Measurements from ENCODE around the gene LRRK1.

LRRK1 gene

GRCh38 chr15:100968050-100968966, 49.2 kb downstream of the LRRK1 start:
- Histone ChIP-seq H3K27ac (ENCODE audit: low read length) (no peak overlapping the region), H3K9ac (ENCODE audit: low read depth, low read length) (no peak overlapping the region), H3K9me3 (ENCODE audit: insufficient read depth, low read depth, low read length) (peaks cover 3% of the 10 kb centered on the region; the same call in 1 of the 2 replicates), H3K4me3 (ENCODE audit: low read length) (no peak overlapping the region), H3K4me1 (ENCODE audit: insufficient read depth, low read length) (no peaks in the 10 kb centered on the region), H3K36me3 (ENCODE audit: insufficient read depth, low read depth, low read length) (no peaks in the 10 kb centered on the region), H3K27me3 (ENCODE audit: insufficient read depth, low read length) (peaks cover 26% of the 10 kb centered on the region)

- Histone ChIP-seq H3K27me3 (ENCODE audit: insufficient read depth, low read length) (peaks cover 69% of the 10 kb centered on the region), H3K4me1 (ENCODE audit: insufficient read depth, low read length) (peaks cover 16% of the 10 kb centered on the region), H3K27ac (ENCODE audit: low read length) (no peak overlapping the region), H3K9ac (ENCODE audit: low read depth, low read length) (no peak overlapping the region), H3K36me3 (ENCODE audit: insufficient read depth, low read depth, low read length) (no peaks in the 10 kb centered on the region), H3K9me3 (ENCODE audit: insufficient read depth, low read depth, low read length) (peaks cover 3% of the 10 kb centered on the region; the same call in 1 of the 2 replicates), H3K4me3 (ENCODE audit: low read length) (peak overlapping the region; percentile 60; the same call in 1 of the 2 replicates)
These were observed 53.8 kb downstream of the LRRK1 start for GRCh38 chr15:100972975-100973350.

- Histone ChIP-seq H3K9ac (ENCODE audit: low read depth, low read length) (no peak overlapping the region), H3K4me1 (ENCODE audit: insufficient read depth, low read length) (peaks cover 16% of the 10 kb centered on the region), H3K4me3 (ENCODE audit: low read length) (peak overlapping the region; percentile 60; the same call in 1 of the 2 replicates), H3K36me3 (ENCODE audit: insufficient read depth, low read depth, low read length) (no peaks in the 10 kb centered on the region), H3K27ac (ENCODE audit: low read length) (no peak overlapping the region), H3K27me3 (ENCODE audit: insufficient read depth, low read length) (peaks cover 73% of the 10 kb centered on the region), H3K9me3 (ENCODE audit: insufficient read depth, low read depth, low read length) (peaks cover 3% of the 10 kb centered on the region; the same call in 1 of the 2 replicates)
These were observed 54.4 kb downstream of the LRRK1 start for GRCh38 chr15:100973351-100974111.

- Histone ChIP-seq H3K9ac (ENCODE audit: low read depth, low read length) (no peak overlapping the region), H3K4me1 (ENCODE audit: insufficient read depth, low read length) (peaks cover 16% of the 10 kb centered on the region), H3K27me3 (ENCODE audit: insufficient read depth, low read length) (peaks cover 73% of the 10 kb centered on the region), H3K9me3 (ENCODE audit: insufficient read depth, low read depth, low read length) (peaks cover 3% of the 10 kb centered on the region), H3K36me3 (ENCODE audit: insufficient read depth, low read depth, low read length) (no peaks in the 10 kb centered on the region), H3K27ac (ENCODE audit: low read length) (no peak overlapping the region), H3K4me3 (ENCODE audit: low read length) (0 out of 2 replicates have a peak overlapping the region, but pooled peaks have one; percentile 11)
These were observed 55.9 kb downstream of the LRRK1 start for GRCh38 chr15:100975043-100975442.

- H3K27ac ChIP-seq (ENCODE audit: low read length): no peak overlapping the region
- H3K4me3 ChIP-seq (ENCODE audit: low read length): no peak overlapping the region
- H3K9me3 ChIP-seq (ENCODE audit: insufficient read depth, low read depth, low read length): no peaks in the 10 kb centered on the region; the same call in 1 of the 2 replicates
- peaks cover 25% of the 10 kb centered on the region for H3K27me3 ChIP-seq (ENCODE audit: insufficient read depth, low read length)
- H3K36me3 ChIP-seq (ENCODE audit: insufficient read depth, low read depth, low read length): no peaks in the 10 kb centered on the region
- peaks cover under 1% of the 10 kb centered on the region; the same call in 1 of the 2 replicates for H3K4me1 ChIP-seq (ENCODE audit: insufficient read depth, low read length)
- H3K9ac ChIP-seq (ENCODE audit: low read depth, low read length): no peak overlapping the region
These were observed 61.4 kb downstream of the LRRK1 start for GRCh38 chr15:100980410-100981046.

GRCh38 chr15:100981086-100981485, 61.9 kb downstream of the LRRK1 start:
- Histone ChIP-seq H3K4me3 (ENCODE audit: low read length) (no peak overlapping the region), H3K36me3 (ENCODE audit: insufficient read depth, low read depth, low read length) (no peaks in the 10 kb centered on the region), H3K4me1 (ENCODE audit: insufficient read depth, low read length) (no peaks in the 10 kb centered on the region), H3K27ac (ENCODE audit: low read length) (no peak overlapping the region), H3K27me3 (ENCODE audit: insufficient read depth, low read length) (peaks cover 20% of the 10 kb centered on the region), H3K9me3 (ENCODE audit: insufficient read depth, low read depth, low read length) (no peaks in the 10 kb centered on the region; the same call in 1 of the 2 replicates), H3K9ac (ENCODE audit: low read depth, low read length) (no peak overlapping the region)

GRCh38 chr15:100983221-100983620, 64.1 kb downstream of the LRRK1 start:
- no peak overlapping the region for H3K27ac ChIP-seq (ENCODE audit: low read length)
- 0 out of 2 replicates have a peak, but pooled peaks cover 2% of the 10 kb centered on the region for H3K27me3 ChIP-seq (ENCODE audit: insufficient read depth, low read length)
- peaks cover 3% of the 10 kb centered on the region; the same call in 1 of the 2 replicates for H3K4me1 ChIP-seq (ENCODE audit: insufficient read depth, low read length)
- no peaks in the 10 kb centered on the region; the same call in 1 of the 2 replicates for H3K9me3 ChIP-seq (ENCODE audit: insufficient read depth, low read depth, low read length)
- no peaks in the 10 kb centered on the region for H3K36me3 ChIP-seq (ENCODE audit: insufficient read depth, low read depth, low read length)
- no peak overlapping the region for H3K4me3 ChIP-seq (ENCODE audit: low read length)
- no peak overlapping the region for H3K9ac ChIP-seq (ENCODE audit: low read depth, low read length)

GRCh38 chr15:100985401-100985800, 66.2 kb downstream of the LRRK1 start:
- no peaks in the 10 kb centered on the region for H3K36me3 ChIP-seq (ENCODE audit: insufficient read depth, low read depth, low read length)
- peaks cover 3% of the 10 kb centered on the region; the same call in 1 of the 2 replicates for H3K4me1 ChIP-seq (ENCODE audit: insufficient read depth, low read length)
- H3K9ac ChIP-seq (ENCODE audit: low read depth, low read length): no peak overlapping the region
- no peak overlapping the region for H3K27ac ChIP-seq (ENCODE audit: low read length)
- H3K9me3 ChIP-seq (ENCODE audit: insufficient read depth, low read depth, low read length): no peaks in the 10 kb centered on the region
- H3K27me3 ChIP-seq (ENCODE audit: insufficient read depth, low read length): no peaks in the 10 kb centered on the region
- no peak overlapping the region for H3K4me3 ChIP-seq (ENCODE audit: low read length)

- H3K4me3 ChIP-seq (ENCODE audit: low read length): no peak overlapping the region
- H3K4me1 ChIP-seq (ENCODE audit: insufficient read depth, low read length): peaks cover 3% of the 10 kb centered on the region; the same call in 1 of the 2 replicates
- H3K27me3 ChIP-seq (ENCODE audit: insufficient read depth, low read length): no peaks in the 10 kb centered on the region
- no peaks in the 10 kb centered on the region for H3K9me3 ChIP-seq (ENCODE audit: insufficient read depth, low read depth, low read length)
- no peaks in the 10 kb centered on the region for H3K36me3 ChIP-seq (ENCODE audit: insufficient read depth, low read depth, low read length)
- H3K9ac ChIP-seq (ENCODE audit: low read depth, low read length): no peak overlapping the region
- no peak overlapping the region for H3K27ac ChIP-seq (ENCODE audit: low read length)
These were observed 67.2 kb downstream of the LRRK1 start for GRCh38 chr15:100986158-100986896.

- Histone ChIP-seq H3K9me3 (ENCODE audit: insufficient read depth, low read depth, low read length) (no peaks in the 10 kb centered on the region), H3K36me3 (ENCODE audit: insufficient read depth, low read depth, low read length) (no peaks in the 10 kb centered on the region), H3K4me3 (ENCODE audit: low read length) (no peak overlapping the region), H3K27me3 (ENCODE audit: insufficient read depth, low read length) (no peaks in the 10 kb centered on the region), H3K27ac (ENCODE audit: low read length) (no peak overlapping the region), H3K4me1 (ENCODE audit: insufficient read depth, low read length) (peaks cover 3% of the 10 kb centered on the region; the same call in 1 of the 2 replicates), H3K9ac (ENCODE audit: low read depth, low read length) (no peak overlapping the region)
These were observed 68.0 kb downstream of the LRRK1 start for GRCh38 chr15:100987143-100987542.

- peaks cover 3% of the 10 kb centered on the region; the same call in 1 of the 2 replicates for H3K4me1 ChIP-seq (ENCODE audit: insufficient read depth, low read length)
- H3K27me3 ChIP-seq (ENCODE audit: insufficient read depth, low read length): no peaks in the 10 kb centered on the region
- no peak overlapping the region for H3K4me3 ChIP-seq (ENCODE audit: low read length)
- H3K9ac ChIP-seq (ENCODE audit: low read depth, low read length): no peak overlapping the region
- H3K36me3 ChIP-seq (ENCODE audit: insufficient read depth, low read depth, low read length): no peaks in the 10 kb centered on the region
- H3K9me3 ChIP-seq (ENCODE audit: insufficient read depth, low read depth, low read length): no peaks in the 10 kb centered on the region
- no peak overlapping the region for H3K27ac ChIP-seq (ENCODE audit: low read length)
These were observed 69.1 kb downstream of the LRRK1 start for GRCh38 chr15:100988297-100988696.
